Smooth muscle cell (in vitro differentiated cells): ENCODE measurements around the gene XAF1. TPM values are rescaled to one million over a fixed set of nuclear protein-coding genes. Genes with fewer than 3 reads are reported as not detected.

Experiments
- DNase-seq: peaks from one replicate; lab custom pipeline; 2025; ENCODE audit not compliant: unreplicated experiment; lab: John Stamatoyannopoulos, UW
- H2AFZ ChIP-seq: fragments of 200-600 bp; sonication (generic); 2 replicates; pipeline ENCODE4 v1.6.0; 2016; ENCODE audit warnings: antibody characterized with exemption, low read depth, mild to moderate bottlenecking
- H3F3A ChIP-seq: fragments of 200-600 bp; sonication (generic); 2 replicates; pipeline ENCODE4 v1.6.0; 2017; ENCODE audit warnings: antibody characterized with exemption, low read depth
- H3K27ac ChIP-seq: fragments of 200-600 bp; sonication (generic); 2 replicates; pipeline ENCODE4 v1.5.1; 2016; ENCODE audit warnings: low read depth, mild to moderate bottlenecking
- H3K27me3 ChIP-seq: fragments of 200-600 bp; sonication (generic); 2 replicates; pipeline ENCODE4 v1.6.1; 2016; ENCODE audit warnings: low read depth, mild to moderate bottlenecking
- H3K36me3 ChIP-seq: fragments of 200-600 bp; sonication (generic); 2 replicates; pipeline ENCODE4 v1.5.1; 2016; ENCODE audit warnings: low read depth
- H3K4me1 ChIP-seq: fragments of 200-600 bp; sonication (generic); 2 replicates; pipeline ENCODE4 v1.5.1; 2016; ENCODE audit warnings: low read depth
- H3K4me2 ChIP-seq: fragments of 200-600 bp; sonication (generic); 2 replicates; pipeline ENCODE4 v1.6.0; 2016; ENCODE audit warnings: mild to moderate bottlenecking
- H3K4me3 ChIP-seq: fragments of 200-600 bp; sonication (generic); 2 replicates; pipeline ENCODE4 v1.5.1; 2016; ENCODE audit warnings: mild to moderate bottlenecking
- H3K79me2 ChIP-seq: fragments of 200-600 bp; sonication (generic); 2 replicates; pipeline ENCODE4 v1.6.0; 2016; ENCODE audit warnings: low read depth, mild to moderate bottlenecking
- H3K9ac ChIP-seq: fragments of 200-600 bp; sonication (generic); 2 replicates; pipeline ENCODE4 v1.6.0; 2016; ENCODE audit warnings: low read depth
- H3K9me3 ChIP-seq: fragments of 200-600 bp; sonication (generic); replicated peaks from 2 replicates; pipeline ENCODE4 v1.5.1; 2016; ENCODE audit warnings: low read depth
- H4K20me1 ChIP-seq: fragments of 200-600 bp; sonication (generic); 2 replicates; pipeline ENCODE4 v1.6.0; 2016; ENCODE audit warnings: low read depth
- WGBS: methylation state at CpG from one replicate; pipeline ENCODE4 v1.1.7; 2016; ENCODE audit warnings: low lambda C conversion rate; 5-methylcytosine and 5-hydroxymethylcytosine counted together
- polyA plus RNA-seq: library from polyadenylated mRNA; unstranded; fragments of >200 nt; fragmentation: Nextera tagmentation; extraction: Ambion mirVana; gene quantifications from 2 replicates; pipeline ENCODE4 v1.2.1, GENCODE V29; 2016
- total RNA-seq: library from RNA; depleted of rRNA; stranded (reverse); fragments of >200 nt; gene quantifications from 2 replicates; pipeline ENCODE4 v1.2.3, GENCODE V29; 2014
- TF ChIP-seq, protein P1 (sequence below): fragments of 200-600 bp; sonication (generic); IDR thresholded peaks from 2 replicates; pipeline ENCODE4 v1.5.1; 2017; ENCODE audit warnings: borderline replicate concordance, mild to moderate bottlenecking, antibody characterized with exemption; ENCODE audit not compliant: insufficient read depth, poor library complexity, severe bottlenecking

XAF1 gene
- total and polyA plus RNA-seq, 2 experiments from 2014 or later, result 3.1 to 3.9 TPM

DNA sequence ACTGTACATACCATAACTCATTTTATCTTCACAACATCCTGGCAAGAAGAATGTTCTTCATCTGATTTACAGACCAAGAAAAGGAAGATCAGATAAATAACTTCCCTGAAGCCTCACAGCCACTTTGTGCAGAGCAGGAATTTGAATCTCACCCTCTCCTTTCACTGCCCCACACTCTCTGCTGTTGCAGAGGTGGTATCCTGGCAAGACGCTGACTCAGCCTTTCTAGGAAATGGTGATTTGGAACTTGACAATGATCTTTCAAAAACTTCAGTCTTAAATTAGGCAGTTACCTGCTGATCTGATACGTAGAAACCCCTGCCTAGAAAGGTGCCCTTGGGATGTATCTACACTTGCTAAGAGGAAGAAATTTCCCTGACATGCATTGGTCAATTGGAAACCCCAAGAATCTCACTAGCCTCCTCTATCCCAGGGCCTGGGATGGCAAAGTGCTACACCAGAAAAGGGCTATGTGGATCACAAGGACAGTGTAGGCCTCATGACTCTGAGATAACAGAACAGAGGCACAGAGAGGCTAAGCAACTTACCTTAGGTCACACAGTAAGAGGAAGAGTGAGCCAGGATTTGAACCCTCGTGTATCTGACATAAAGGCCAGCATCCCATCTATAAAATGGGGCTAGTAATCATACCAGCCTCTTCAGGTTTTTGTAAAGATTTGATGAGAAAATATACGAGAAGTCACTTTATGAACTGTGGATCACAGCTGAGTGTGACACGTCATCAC lies 38.1 kb downstream of the XAF1 start:
- Histone ChIP-seq H4K20me1 (no peaks in the 10 kb centered on the region), H2AFZ (no peak overlapping the region), H3K36me3 (no peaks in the 10 kb centered on the region), H3K4me1 (no peaks in the 10 kb centered on the region), H3K27ac (no peak overlapping the region), H3K27me3 (peaks cover 42% of the 10 kb centered on the region), H3K79me2 (no peaks in the 10 kb centered on the region), H3K9me3 (no peaks in the 10 kb centered on the region), H3K4me3 (no peak overlapping the region), H3F3A (no peaks in the 10 kb centered on the region), H3K4me2 (no peak overlapping the region), H3K9ac (no peak overlapping the region)
- no peak for DNase-seq
- TF ChIP-seq, protein P1, sequence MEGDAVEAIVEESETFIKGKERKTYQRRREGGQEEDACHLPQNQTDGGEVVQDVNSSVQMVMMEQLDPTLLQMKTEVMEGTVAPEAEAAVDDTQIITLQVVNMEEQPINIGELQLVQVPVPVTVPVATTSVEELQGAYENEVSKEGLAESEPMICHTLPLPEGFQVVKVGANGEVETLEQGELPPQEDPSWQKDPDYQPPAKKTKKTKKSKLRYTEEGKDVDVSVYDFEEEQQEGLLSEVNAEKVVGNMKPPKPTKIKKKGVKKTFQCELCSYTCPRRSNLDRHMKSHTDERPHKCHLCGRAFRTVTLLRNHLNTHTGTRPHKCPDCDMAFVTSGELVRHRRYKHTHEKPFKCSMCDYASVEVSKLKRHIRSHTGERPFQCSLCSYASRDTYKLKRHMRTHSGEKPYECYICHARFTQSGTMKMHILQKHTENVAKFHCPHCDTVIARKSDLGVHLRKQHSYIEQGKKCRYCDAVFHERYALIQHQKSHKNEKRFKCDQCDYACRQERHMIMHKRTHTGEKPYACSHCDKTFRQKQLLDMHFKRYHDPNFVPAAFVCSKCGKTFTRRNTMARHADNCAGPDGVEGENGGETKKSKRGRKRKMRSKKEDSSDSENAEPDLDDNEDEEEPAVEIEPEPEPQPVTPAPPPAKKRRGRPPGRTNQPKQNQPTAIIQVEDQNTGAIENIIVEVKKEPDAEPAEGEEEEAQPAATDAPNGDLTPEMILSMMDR, result no peak
- WGBS, result 79% methylated on average over 5 of the region's 5 CpGs

DNA sequence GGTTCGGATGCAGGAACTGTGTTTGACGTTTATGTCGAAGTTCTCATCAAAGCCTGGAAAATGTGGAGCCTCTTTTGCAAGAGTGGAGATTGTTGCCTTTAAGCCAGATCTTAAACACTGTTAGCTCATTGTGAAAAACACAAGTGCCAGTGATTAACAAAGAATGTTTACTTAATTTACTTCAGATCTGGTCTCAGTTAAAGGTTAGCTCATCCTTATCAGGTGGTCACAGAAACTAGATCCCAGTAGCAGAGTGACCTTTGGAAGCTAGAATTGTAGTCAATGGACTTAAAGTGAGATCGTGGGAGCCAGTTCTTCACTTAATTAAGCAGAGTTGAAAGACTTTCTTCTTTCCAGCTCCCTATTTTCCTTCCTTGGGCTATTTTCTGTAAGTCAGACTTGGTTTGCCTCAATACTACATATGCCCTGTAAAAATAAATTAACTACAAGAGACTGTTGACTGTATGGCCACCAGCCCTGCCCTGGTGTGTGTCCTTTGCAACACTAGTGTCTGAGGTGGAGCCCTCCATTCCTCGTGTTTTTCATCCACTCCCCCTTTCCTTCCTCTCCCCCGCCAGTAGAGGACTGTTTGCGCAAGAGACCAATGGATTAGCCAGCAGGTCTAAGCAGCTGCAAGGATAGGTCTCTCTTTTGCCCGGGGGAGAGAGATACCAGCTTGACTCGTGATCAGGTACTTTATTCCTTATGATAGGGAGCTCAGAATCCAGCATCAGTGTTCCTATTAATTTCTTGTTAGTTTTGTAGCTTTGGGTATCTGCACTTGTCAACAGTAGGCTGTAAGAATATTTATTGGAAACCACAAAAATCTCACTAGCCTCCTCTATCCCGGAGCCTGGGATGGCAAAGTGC lies 40.4 kb downstream of the XAF1 start:
- no peak overlapping the region for H3K4me3 ChIP-seq
- no peak overlapping the region for H2AFZ ChIP-seq
- TF ChIP-seq, protein P1, result no peak
- no peaks in the 10 kb centered on the region for H3K79me2 ChIP-seq
- WGBS, result 61% methylated on average over 10 of the region's 10 CpGs
- no peaks in the 10 kb centered on the region for H3K36me3 ChIP-seq
- H3K4me2 ChIP-seq, result no peak overlapping the region
- H3K9me3 ChIP-seq, result no peaks in the 10 kb centered on the region
- DNase-seq, result no peak
- H3F3A ChIP-seq, result no peaks in the 10 kb centered on the region
- no peaks in the 10 kb centered on the region for H4K20me1 ChIP-seq
- no peak overlapping the region for H3K9ac ChIP-seq
- peaks cover 22% of the 10 kb centered on the region for H3K27me3 ChIP-seq
- H3K4me1 ChIP-seq, result no peaks in the 10 kb centered on the region
- no peak overlapping the region for H3K27ac ChIP-seq

DNA sequence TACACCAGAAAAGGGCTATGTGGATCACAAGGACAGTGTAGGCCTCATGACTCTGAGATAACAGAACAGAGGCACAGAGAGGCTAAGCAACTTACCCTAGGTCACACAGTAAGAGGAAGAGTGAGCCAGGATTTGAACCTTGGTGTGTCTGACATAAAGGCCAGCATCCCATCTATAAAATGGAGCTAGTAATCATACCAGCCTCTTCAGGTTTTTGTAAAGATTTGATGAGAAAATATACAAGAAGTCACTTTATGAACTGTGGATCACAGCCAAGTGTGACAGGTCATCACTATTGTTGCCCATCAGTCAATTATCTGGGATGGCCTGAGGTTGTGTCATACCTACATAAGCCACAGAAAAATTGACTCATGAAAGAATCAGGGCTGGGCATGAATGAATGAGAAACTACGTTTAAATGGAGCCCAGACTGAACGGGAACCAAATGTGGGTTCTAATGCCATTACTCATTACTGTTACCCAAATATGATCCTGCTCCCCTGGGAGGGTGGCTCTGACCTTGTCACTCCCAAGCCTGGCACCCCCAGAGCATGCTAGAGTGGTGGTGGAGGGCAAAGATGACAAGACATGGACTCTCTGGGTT lies 41.1 kb downstream of the XAF1 start:
- no peaks in the 10 kb centered on the region for H3K4me1 ChIP-seq
- no peaks in the 10 kb centered on the region for H3K79me2 ChIP-seq
- H3K27ac ChIP-seq, result no peak overlapping the region
- H2AFZ ChIP-seq, result no peak overlapping the region
- H3K27me3 ChIP-seq, result peaks cover 15% of the 10 kb centered on the region
- TF ChIP-seq, protein P1, result no peak
- no peaks in the 10 kb centered on the region for H3K36me3 ChIP-seq
- H4K20me1 ChIP-seq, result no peaks in the 10 kb centered on the region
- H3K4me3 ChIP-seq, result no peak overlapping the region
- no peaks in the 10 kb centered on the region for H3K9me3 ChIP-seq
- no peak overlapping the region for H3K4me2 ChIP-seq
- WGBS, result 91% methylated on average over 2 of the region's 2 CpGs
- H3F3A ChIP-seq, result no peaks in the 10 kb centered on the region
- H3K9ac ChIP-seq, result no peak overlapping the region
- no peak for DNase-seq
